HepG2 (cell line): ENCODE results near the gene KHK. TPM values are rescaled to one million over a fixed set of nuclear protein-coding genes. Genes with fewer than 3 reads are reported as not detected.

Experiments used
- ATAC-seq: fragments of 200-7000 bp; cut with Tn5 transposase; 3 replicates; pipeline ENCODE4 v1.9.1; 2020; ENCODE audit warnings: mild to moderate bottlenecking, moderate library complexity
- BruUV-seq: library from RNA; stranded (reverse); fragments of 400-500 nt; replicated peaks from 2 replicates; lab custom pipeline; 2021; lab: Mats Ljungman, UMichigan
- CTCF ChIA-PET: fragments of 300-600 bp; formaldehyde crosslinking; extraction: SDS; loops from one replicate; lab custom pipeline; 2021; ENCODE audit warnings: low total read pairs, inconsistent platforms, low intra/inter-chr PET ratio; lab: Yijun Ruan, JAX
- POLR2A ChIA-PET: fragments of 350-600 bp; sonication (Branson Sonifier 250); formaldehyde crosslinking; loops from one replicate; lab custom pipeline; 2020; ENCODE audit warnings: antibody characterized with exemption, inconsistent platforms; lab: Yijun Ruan, JAX
- DNase-seq: peaks from one replicate; pipeline ENCODE4 v3.0.0-alpha.2; 2015; ENCODE audit warnings: low spot score
- FAIRE-seq: peaks from 3 replicates; lab custom pipeline; 2011; peaks lifted over from hg19 to GRCh38; lab: Jason Lieb, UNC
- H2AFZ ChIP-seq: one replicate; pipeline ENCODE4 v1.6.1; 2011; ENCODE audit warnings: low read length, inconsistent platforms
- H3K27ac ChIP-seq: fragments of 300-600 bp; 3 replicates; pipeline ENCODE4 v1.8.0; 2011; ENCODE audit warnings: mixed run types, mild to moderate bottlenecking, mixed read lengths, low read length, inconsistent platforms; ENCODE audit not compliant: insufficient read depth; ENCODE audit errors: extremely low read length
- H3K27me3 ChIP-seq, 2 experiments: fragments of 200-600 bp in 1 of 2; 2 replicates in 1 of 2; 3 replicates in 1 of 2; pipeline versions ENCODE4 v1.6.0 to v1.8.0; 2011; ENCODE audit warnings: low read length in 2 of 2, mild to moderate bottlenecking in 2 of 2, moderate library complexity in 2 of 2, inconsistent platforms in 1 of 2; ENCODE audit not compliant: insufficient read depth in 2 of 2, control insufficient read depth in 1 of 2
- H3K36me3 ChIP-seq, 2 experiments: fragments of 200-600 bp in 1 of 2; replicated peaks in 1 of 2; 2 replicates in 1 of 2; 3 replicates in 1 of 2; pipeline versions ENCODE4 v1.5.1 to v1.8.0; 2011; ENCODE audit warnings: low read length in 2 of 2, inconsistent platforms in 1 of 2; ENCODE audit not compliant: insufficient read depth in 2 of 2, control insufficient read depth in 1 of 2
- H3K4me1 ChIP-seq: 2 replicates; pipeline ENCODE4 v1.5.1; 2012; ENCODE audit warnings: low read length, inconsistent platforms; ENCODE audit not compliant: insufficient read depth
- H3K4me2 ChIP-seq: 2 replicates; pipeline ENCODE4 v1.6.0; 2011; ENCODE audit warnings: low read depth, low read length, inconsistent platforms
- H3K4me3 ChIP-seq, 3 experiments: fragments of 200-600 bp in 1 of 3; sonication (generic), shearing (Covaris generic) in 1 of 3; replicated peaks in 1 of 3; 2 replicates each; pipeline ENCODE4 v1.5.1; 2011 to 2016; ENCODE audit warnings: low read length in 3 of 3, inconsistent platforms in 2 of 3, low read depth in 2 of 3, mild to moderate bottlenecking in 2 of 3, control low read depth in 1 of 3, mixed read lengths in 1 of 3; ENCODE audit not compliant: insufficient read depth in 1 of 3
- H3K79me2 ChIP-seq: one replicate; pipeline ENCODE4 v1.6.1; 2011; ENCODE audit warnings: low read length, inconsistent platforms; ENCODE audit not compliant: insufficient read depth
- H3K9ac ChIP-seq: 2 replicates; pipeline ENCODE4 v1.6.0; 2011; ENCODE audit warnings: mild to moderate bottlenecking, low read depth, low read length, inconsistent platforms; ENCODE audit not compliant: insufficient read depth
- H3K9me3 ChIP-seq: 2 replicates; pipeline ENCODE4 v1.5.1; 2012; ENCODE audit warnings: mild to moderate bottlenecking, low read length
- H4K20me1 ChIP-seq: 2 replicates; pipeline ENCODE4 v1.6.0; 2011; ENCODE audit warnings: inconsistent platforms, mild to moderate bottlenecking, low read length, moderate library complexity; ENCODE audit not compliant: insufficient read depth
- ATF6 ChIP-seq: sonication (generic); formaldehyde crosslinking; conservative IDR thresholded peaks from 2 replicates; pipeline ENCODE4 v1.4.0; 2020; ENCODE audit warnings: missing genetic modification reagents
- GABPB1 ChIP-seq: IDR thresholded peaks from 2 replicates; pipeline ENCODE4 v1.6.1; 2016; ENCODE audit warnings: mild to moderate bottlenecking, missing genetic modification reagents, moderate library complexity, missing compliant biosample characterization
- HES4 ChIP-seq: sonication (generic); formaldehyde crosslinking; IDR thresholded peaks from 2 replicates; pipeline ENCODE4 v1.9.0; 2021; ENCODE audit warnings: mild to moderate bottlenecking, missing genetic modification reagents, borderline replicate concordance
- HMGA1 ChIP-seq: sonication (generic); formaldehyde crosslinking; conservative IDR thresholded peaks from 2 replicates; pipeline ENCODE4 v1.4.0; 2020; ENCODE audit warnings: missing genetic modification reagents
- HNRNPK ChIP-seq: fragments of 200-400 bp; formaldehyde crosslinking; IDR thresholded peaks from 2 replicates; pipeline ENCODE4 v1.6.1; 2018; ENCODE audit warnings: low read length, low read depth, moderate library complexity, mild to moderate bottlenecking; ENCODE audit not compliant: poor library complexity, severe bottlenecking
- HOXA3 ChIP-seq: sonication (generic); formaldehyde crosslinking; IDR thresholded peaks from 2 replicates; pipeline ENCODE4 v1.5.0; 2020; ENCODE audit warnings: missing genetic modification reagents
- IRF2 ChIP-seq: IDR thresholded peaks from 2 replicates; pipeline ENCODE4 v1.6.1; 2018; ENCODE audit warnings: missing genetic modification reagents, missing compliant biosample characterization
- PLSCR1 ChIP-seq: sonication (generic); formaldehyde crosslinking; IDR thresholded peaks from 2 replicates; pipeline ENCODE4 v1.5.0; 2020; ENCODE audit warnings: missing genetic modification reagents, mild to moderate bottlenecking, borderline replicate concordance
- POGK ChIP-seq: sonication (generic); formaldehyde crosslinking; conservative IDR thresholded peaks from 2 replicates; pipeline ENCODE4 v1.8.0; 2022; ENCODE audit warnings: mild to moderate bottlenecking, moderate library complexity, missing genetic modification reagents
- POLR2A ChIP-seq, 2 experiments: IDR thresholded peaks; 2 replicates each; pipeline ENCODE4 v1.6.1; 2011; ENCODE audit warnings: low read depth in 2 of 2, low read length in 2 of 2, mild to moderate bottlenecking in 1 of 2, moderate library complexity in 1 of 2; ENCODE audit not compliant: insufficient read depth in 1 of 2
- SRSF9 ChIP-seq: fragments of 200-400 bp; formaldehyde crosslinking; IDR thresholded peaks from 2 replicates; pipeline ENCODE4 v1.6.1; 2018; ENCODE audit warnings: borderline replicate concordance, mild to moderate bottlenecking, low read depth, low read length; ENCODE audit not compliant: insufficient read depth, poor library complexity, severe bottlenecking
- YEATS4 ChIP-seq: sonication (generic); formaldehyde crosslinking; IDR thresholded peaks from 2 replicates; pipeline ENCODE4 v1.4.0; 2020; ENCODE audit warnings: missing genetic modification reagents, borderline replicate concordance
- ZNF101 ChIP-seq: sonication (generic); formaldehyde crosslinking; IDR thresholded peaks from 2 replicates; pipeline ENCODE4 v1.4.0; 2020; ENCODE audit warnings: mild to moderate bottlenecking, low read depth, missing genetic modification reagents, borderline replicate concordance
- ZNF224 ChIP-seq: sonication (generic); formaldehyde crosslinking; IDR thresholded peaks from 2 replicates; pipeline ENCODE4 v1.5.0; 2020; ENCODE audit warnings: mild to moderate bottlenecking, missing genetic modification reagents
- ZNF256 ChIP-seq: sonication (generic); formaldehyde crosslinking; conservative IDR thresholded peaks from 2 replicates; pipeline ENCODE4 v1.4.0; 2020; ENCODE audit warnings: missing genetic modification reagents
- ZNF782 ChIP-seq: sonication (generic); formaldehyde crosslinking; IDR thresholded peaks from 2 replicates; pipeline ENCODE4 v1.4.0; 2020; ENCODE audit warnings: missing genetic modification reagents, mild to moderate bottlenecking, borderline replicate concordance
- ZNF784 ChIP-seq: sonication (generic); formaldehyde crosslinking; IDR thresholded peaks from 2 replicates; pipeline ENCODE4 v1.5.1; 2020; ENCODE audit warnings: missing genetic modification reagents, mild to moderate bottlenecking, borderline replicate concordance
- WGBS: methylation state at CpG from one replicate; pipeline ENCODE4 v1.1.6; 2017; ENCODE audit warnings: low lambda C conversion rate; 5-methylcytosine and 5-hydroxymethylcytosine counted together
- in situ Hi-C: cut with HindIII; loops from 2 replicates; pipeline ENCODE4 v1.10.0; 2017; ENCODE audit warnings: low pct_unique_long_range_greater_than_20kb; ENCODE audit not compliant: extremely low pct_ligation_motif_present
- intact Hi-C: fragments of 100-400 bp; cut with micrococcal nuclease; formaldehyde crosslinking; loops from one replicate; pipeline ENCODE4 v1.10.0; 2022; ENCODE audit not compliant: unreplicated experiment
- polyA plus RNA-seq, 8 experiments: library from polyadenylated mRNA; depleted of rRNA in 3 of 8; stranded (reverse) in 7 of 8; unstranded in 1 of 8; fragments of >200 nt; fragmentation: Illumina TruSeq in 4 of 8; extraction: Trizol in 4 of 8; gene quantifications; 2 replicates each; pipeline versions ENCODE4 v1.2.1 to v1.2.3, GENCODE V29; 2011 to 2016; ENCODE audit warnings: low read depth in 4 of 8, missing spikeins in 1 of 8, mixed read lengths in 1 of 8; ENCODE audit not compliant: insufficient read depth in 1 of 8
- total RNA-seq, 5 experiments: library from RNA; depleted of rRNA; stranded (reverse); fragments of >200 nt; fragmentation: Illumina TruSeq; extraction: Trizol; gene quantifications; 2 replicates each; pipeline ENCODE4 v1.2.3, GENCODE V29; 2016; ENCODE audit warnings: low read depth in 1 of 5

KHK gene
- total and polyA plus RNA-seq, 2 of the 13 experiments (the other 11 are each of a cell fraction or from before 2014, with no cell fraction given): 40.9 to 99.2 TPM

- peak; percentile 40 for ATAC-seq
- Histone ChIP-seq H3K9ac (peak within 1 kb of the TSS; percentile 70), H3K27me3 (peaks cover 2 to 40% of the 10 kb centered on the region in 2 experiments; a peak in 4 of 5 replicates), H3K36me3 (no peaks in the 10 kb centered on the region), H3K4me3 (peak within 1 kb of the TSS; percentile 53 to 82 (median 60)), H3K27ac (no peak within 1 kb of the TSS), H3K4me2 (peak within 1 kb of the TSS; percentile 92), H2AFZ (no peak within 1 kb of the TSS), H4K20me1 (no peaks in the 10 kb centered on the region), H3K79me2 (no peaks in the 10 kb centered on the region), H3K4me1 (peaks cover 64% of the 10 kb centered on the region), H3K9me3 (no peaks in the 10 kb centered on the region)
- POLR2A ChIA-PET: interaction anchor here (0.7 to 1.7 kb wide), 6 partner anchors 11 to 93 kb away, joined by 3 to 11 read pairs (median 4); partner anchors contain the start of genes ATRAID, PREB and SLC5A6
- intact Hi-C loops (loop anchor here (5.0 kb wide), 1 partner anchor 74 kb away; no protein-coding TSS in a partner anchor), in situ Hi-C loops (no loop called here)
- FAIRE-seq: no peak
- BruUV-seq: no TSS peak
- 44% methylated on average over 40 of the region's 84 CpGs for whole genome bisulfite sequencing
- no peak for DNase-seq
- CTCF ChIA-PET: no interaction called here
- no peak for TF ChIP-seq PLSCR1 (CRISPR knock-in tag)
- no peak for TF ChIP-seq ZNF224
- no peak for TF ChIP-seq IRF2
- 0 out of 2 replicates have a peak, but pooled peaks have one; percentile 10 for TF ChIP-seq POGK (CRISPR knock-in tag)
- no peak for TF ChIP-seq HMGA1 (CRISPR knock-in tag)
- TF ChIP-seq GABPB1: peak; percentile 54; the same call in 1 of the 2 replicates
- no peak for TF ChIP-seq ZNF101 (CRISPR knock-in tag)
- peak; percentile 74 for TF ChIP-seq HOXA3 (CRISPR knock-in tag)
- peak; percentile 39; the same call in 1 of the 2 replicates for TF ChIP-seq HES4 (CRISPR knock-in tag)
- peak; percentile 45; the same call in 1 of the 2 replicates for TF ChIP-seq ZNF782
- no peak for TF ChIP-seq POLR2A (IDR thresholded peaks at IDR 0.05; ENCODE audit: insufficient read depth in 1 of 2, low read depth in 2 of 2, low read length in 2 of 2)
- peak; percentile 55; the same call in 1 of the 2 replicates for TF ChIP-seq YEATS4 (CRISPR knock-in tag)
- 0 out of 2 replicates have a peak, but pooled peaks have one; percentile 55 for TF ChIP-seq ATF6
- 0 out of 2 replicates have a peak, but pooled peaks have one; percentile 58 for TF ChIP-seq ZNF784
- no peak for TF ChIP-seq SRSF9
- TF ChIP-seq ZNF256: no peak
- TF ChIP-seq HNRNPK: no peak
These were observed 32.2 kb downstream of the KHK start, which contains the start of gene CGREF1 for GRCh38 chr2:27118525-27119329. CGREF1 (minus strand) TSS chr2:27119128; CDS start chr2:27104366, 14,762 bp downstream.
